Endodermal cell (in vitro differentiated cells): ENCODE results near the gene MINDY4. TPM values are rescaled to one million over a fixed set of nuclear protein-coding genes. Genes with fewer than 3 reads are reported as not detected.

Experiments
- DNase-seq: peaks from one replicate; pipeline ENCODE4 v3.0.0-alpha.2; 2017
- H3K27ac ChIP-seq: 2 replicates; pipeline ENCODE4 v1.5.1; 2013; ENCODE audit warnings: mild to moderate bottlenecking, low read depth, low read length, moderate library complexity
- H3K27me3 ChIP-seq: 2 replicates; pipeline ENCODE4 v1.6.1; 2013; ENCODE audit warnings: mild to moderate bottlenecking, low read length, moderate library complexity; ENCODE audit not compliant: insufficient read depth, control insufficient read depth, poor library complexity, severe bottlenecking
- H3K36me3 ChIP-seq: 2 replicates; pipeline ENCODE4 v1.7.0; 2013; ENCODE audit warnings: mild to moderate bottlenecking, low read length, moderate library complexity; ENCODE audit not compliant: control insufficient read depth, insufficient read depth
- H3K4me1 ChIP-seq: one replicate; pipeline ENCODE4 v1.7.0; 2013; ENCODE audit warnings: low read length; ENCODE audit not compliant: control insufficient read depth, insufficient read depth
- H3K4me3 ChIP-seq: 2 replicates; pipeline ENCODE4 v1.5.1; 2013; ENCODE audit warnings: mild to moderate bottlenecking, low read length, moderate library complexity
- H3K9ac ChIP-seq: 2 replicates; pipeline ENCODE4 v1.6.1; 2013; ENCODE audit warnings: mild to moderate bottlenecking, low read length, moderate library complexity; ENCODE audit not compliant: poor library complexity, severe bottlenecking; ENCODE audit errors: extremely low read depth
- H3K9me3 ChIP-seq: 2 replicates; pipeline ENCODE4 v1.6.1; 2013; ENCODE audit warnings: mild to moderate bottlenecking, low read length, moderate library complexity; ENCODE audit not compliant: control insufficient read depth
- H3K27ac Mint-ChIP-seq: 2 replicates; pipeline ENCODE4 v1.8.0; 2020; ENCODE audit warnings: mixed read lengths
- H3K27me3 Mint-ChIP-seq: 2 replicates; pipeline ENCODE4 v1.8.0; 2021; ENCODE audit warnings: mild to moderate bottlenecking, mixed read lengths; ENCODE audit not compliant: insufficient read depth
- H3K36me3 Mint-ChIP-seq: 2 replicates; pipeline ENCODE4 v1.8.0; 2020; ENCODE audit warnings: low read depth, mixed read lengths
- H3K4me1 Mint-ChIP-seq: 2 replicates; pipeline ENCODE4 v1.8.0; 2020; ENCODE audit warnings: mixed read lengths
- H3K4me3 Mint-ChIP-seq: 2 replicates; pipeline ENCODE4 v1.8.0; 2020; ENCODE audit warnings: mild to moderate bottlenecking, moderate library complexity, mixed read lengths
- H3K9me3 Mint-ChIP-seq: 2 replicates; pipeline ENCODE4 v1.8.0; 2020; ENCODE audit warnings: mild to moderate bottlenecking, mixed read lengths
- WGBS, 2 experiments: methylation state at CpG; one replicate each; pipeline versions ENCODE4 v1.1.5 to v1.1.7; 2013; ENCODE audit warnings: missing lambda C conversion rate in 2 of 2, mixed read lengths in 1 of 2; ENCODE audit not compliant: insufficient coverage in 1 of 2, insufficient read length in 1 of 2; 5-methylcytosine and 5-hydroxymethylcytosine counted together
- total RNA-seq, 2 donors: library from RNA; stranded (reverse); fragmentation: NEBNext Ultra II Directional in 1 of 2; extraction: Animal tissue kit (Norgen Biotek cat#: 25700) in 1 of 2; gene quantifications; 2 replicates in 1 of 2; 3 replicates in 1 of 2; pipeline ENCODE4 v1.2.1, GENCODE V29; 2021
- TF ChIP-seq, protein P1 (sequence below): fragments of 200-600 bp; sonication (generic); conservative IDR thresholded peaks from 2 replicates; pipeline ENCODE4 v1.5.0; 2021; ENCODE audit warnings: antibody characterized with exemption, mild to moderate bottlenecking

Gene MINDY4
- total RNA-seq, 2 donors from 2014 or later = 7.2 to 8.1 TPM

- TF ChIP-seq, protein P1, sequence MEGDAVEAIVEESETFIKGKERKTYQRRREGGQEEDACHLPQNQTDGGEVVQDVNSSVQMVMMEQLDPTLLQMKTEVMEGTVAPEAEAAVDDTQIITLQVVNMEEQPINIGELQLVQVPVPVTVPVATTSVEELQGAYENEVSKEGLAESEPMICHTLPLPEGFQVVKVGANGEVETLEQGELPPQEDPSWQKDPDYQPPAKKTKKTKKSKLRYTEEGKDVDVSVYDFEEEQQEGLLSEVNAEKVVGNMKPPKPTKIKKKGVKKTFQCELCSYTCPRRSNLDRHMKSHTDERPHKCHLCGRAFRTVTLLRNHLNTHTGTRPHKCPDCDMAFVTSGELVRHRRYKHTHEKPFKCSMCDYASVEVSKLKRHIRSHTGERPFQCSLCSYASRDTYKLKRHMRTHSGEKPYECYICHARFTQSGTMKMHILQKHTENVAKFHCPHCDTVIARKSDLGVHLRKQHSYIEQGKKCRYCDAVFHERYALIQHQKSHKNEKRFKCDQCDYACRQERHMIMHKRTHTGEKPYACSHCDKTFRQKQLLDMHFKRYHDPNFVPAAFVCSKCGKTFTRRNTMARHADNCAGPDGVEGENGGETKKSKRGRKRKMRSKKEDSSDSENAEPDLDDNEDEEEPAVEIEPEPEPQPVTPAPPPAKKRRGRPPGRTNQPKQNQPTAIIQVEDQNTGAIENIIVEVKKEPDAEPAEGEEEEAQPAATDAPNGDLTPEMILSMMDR = no peak
These were observed 134.1 kb downstream of the MINDY4 start for GRCh38 chr7:30905078-30906012.

DNA sequence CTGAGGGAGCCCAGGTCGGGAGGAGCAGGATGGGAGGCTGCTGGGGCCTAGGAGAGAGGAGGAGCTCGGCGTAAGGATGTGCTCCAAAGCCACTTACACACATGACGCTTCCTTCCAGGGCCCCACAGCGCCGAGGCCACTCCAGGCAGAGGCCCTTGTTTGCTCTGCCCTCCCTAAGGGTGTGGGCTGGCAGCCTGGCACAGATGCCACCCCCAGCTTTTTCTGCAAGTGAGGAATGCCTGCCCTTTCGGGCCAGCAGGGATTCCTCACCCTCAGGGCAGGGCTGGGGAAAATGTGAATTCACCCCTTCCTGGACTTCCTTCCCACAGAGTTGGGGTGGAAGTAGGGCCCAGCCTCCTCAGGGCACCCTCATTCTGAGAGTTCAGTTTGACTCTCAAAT lies 134.8 kb downstream of the MINDY4 start:
- Mint-ChIP-seq H3K9me3 (no peaks in the 10 kb centered on the region), H3K4me1 (peaks cover 6% of the 10 kb centered on the region), H3K4me3 (no peak overlapping the region), H3K27me3 (peaks cover 1% of the 10 kb centered on the region), H3K27ac (no peak overlapping the region), H3K36me3 (no peaks in the 10 kb centered on the region)
- Histone ChIP-seq H3K27me3 (no peaks in the 10 kb centered on the region), H3K9ac (no peak overlapping the region), H3K4me1 (peaks cover 8% of the 10 kb centered on the region), H3K27ac (no peak overlapping the region), H3K9me3 (no peaks in the 10 kb centered on the region), H3K4me3 (no peak overlapping the region), H3K36me3 (no peaks in the 10 kb centered on the region)
- no peak for DNase-seq
- TF ChIP-seq, protein P1 = no peak
- 91% methylated on average over 7 of the region's 7 CpGs; no CpG with 5 or more reads in 1 of the 2 experiments for WGBS, 2 experiments

More at GRCh38 chr7:30905078-30906012, 134.1 kb downstream of the MINDY4 start:
- Histone ChIP-seq H3K9ac (no peak overlapping the region), H3K27me3 (no peaks in the 10 kb centered on the region), H3K4me1 (peaks cover 8% of the 10 kb centered on the region), H3K4me3 (no peak overlapping the region), H3K27ac (no peak overlapping the region), H3K36me3 (no peaks in the 10 kb centered on the region), H3K9me3 (no peaks in the 10 kb centered on the region)
- Mint-ChIP-seq H3K4me3 (no peak overlapping the region), H3K4me1 (peaks cover 6% of the 10 kb centered on the region), H3K9me3 (no peaks in the 10 kb centered on the region), H3K27ac (no peak overlapping the region), H3K27me3 (peaks cover 1% of the 10 kb centered on the region), H3K36me3 (no peaks in the 10 kb centered on the region)
- WGBS, 2 experiments = 90 to 91% methylated on average over 12 to 15 of the region's 15 CpGs
- no peak for DNase-seq

GRCh38 chr7:30906515-30907240 lies 135.5 kb downstream of the MINDY4 start:
- H3K4me1 Mint-ChIP-seq = peaks cover 6% of the 10 kb centered on the region
- H3K27ac Mint-ChIP-seq = peak overlapping the region; percentile 5
- H3K27me3 Mint-ChIP-seq = peaks cover 1% of the 10 kb centered on the region
- Histone ChIP-seq H3K27me3 (no peaks in the 10 kb centered on the region), H3K27ac (no peak overlapping the region), H3K4me1 (peaks cover 8% of the 10 kb centered on the region), H3K4me3 (no peak overlapping the region), H3K9ac (no peak overlapping the region), H3K9me3 (no peaks in the 10 kb centered on the region), H3K36me3 (no peaks in the 10 kb centered on the region)
- no peaks in the 10 kb centered on the region for H3K36me3 Mint-ChIP-seq
- DNase-seq = no peak
- TF ChIP-seq, protein P1 = no peak
- H3K9me3 Mint-ChIP-seq = no peaks in the 10 kb centered on the region
- no peak overlapping the region for H3K4me3 Mint-ChIP-seq
- 89 to 90% methylated on average over 3 to 11 of the region's 11 CpGs for WGBS, 2 experiments
